Trophoblast cell (in vitro differentiated cells and primary cell): ENCODE data around the gene OPRM1.

Source experiments
- DNase-seq, 2 donors: peaks; one replicate each; pipeline ENCODE4 v3.0.0-alpha.2; 2016
- H2AFZ ChIP-seq: 2 replicates; pipeline ENCODE4 v1.6.1; 2013; ENCODE audit warnings: low read length, moderate library complexity, mild to moderate bottlenecking; ENCODE audit not compliant: insufficient read depth, poor library complexity
- H2AK5ac ChIP-seq: 2 replicates; pipeline ENCODE4 v1.6.1; 2013; ENCODE audit warnings: mild to moderate bottlenecking, low read length
- H2BK120ac ChIP-seq: 2 replicates; pipeline ENCODE4 v1.6.1; 2013; ENCODE audit warnings: low read length, mild to moderate bottlenecking, moderate library complexity; ENCODE audit not compliant: insufficient read depth, poor library complexity
- H2BK12ac ChIP-seq: 2 replicates; pipeline ENCODE4 v1.6.1; 2013; ENCODE audit warnings: mild to moderate bottlenecking, low read length, moderate library complexity
- H2BK5ac ChIP-seq: 2 replicates; pipeline ENCODE4 v1.6.1; 2013; ENCODE audit warnings: low read length, low read depth, moderate library complexity, mild to moderate bottlenecking; ENCODE audit not compliant: poor library complexity
- H3K14ac ChIP-seq: 2 replicates; pipeline ENCODE4 v1.6.1; 2013; ENCODE audit warnings: mild to moderate bottlenecking, low read length
- H3K18ac ChIP-seq: 2 replicates; pipeline ENCODE4 v1.6.1; 2013; ENCODE audit warnings: mild to moderate bottlenecking, low read length
- H3K23ac ChIP-seq: 2 replicates; pipeline ENCODE4 v1.6.1; 2013; ENCODE audit warnings: low read length
- H3K27ac ChIP-seq: 2 replicates; pipeline ENCODE4 v1.5.1; 2013; ENCODE audit warnings: low read depth, mild to moderate bottlenecking, inconsistent platforms, low read length, moderate library complexity
- H3K27me3 ChIP-seq: 2 replicates; pipeline ENCODE4 v1.6.1; 2013; ENCODE audit warnings: inconsistent platforms, mild to moderate bottlenecking, low read length, moderate library complexity; ENCODE audit not compliant: insufficient read depth
- H3K36me3 ChIP-seq, 2 experiments: 1 replicate in 1 of 2; 2 replicates in 1 of 2; pipeline ENCODE4 v1.6.1; 2013; ENCODE audit warnings: low read length in 2 of 2, mild to moderate bottlenecking in 2 of 2, moderate library complexity in 1 of 2; ENCODE audit not compliant: insufficient read depth in 2 of 2, control insufficient read depth in 1 of 2
- H3K4ac ChIP-seq: 2 replicates; pipeline ENCODE4 v1.6.1; 2013; ENCODE audit warnings: low read depth, mild to moderate bottlenecking, low read length, moderate library complexity
- H3K4me1 ChIP-seq, 2 experiments: 1 replicate in 1 of 2; 2 replicates in 1 of 2; pipeline ENCODE4 v1.6.1; 2013; ENCODE audit warnings: low read length in 2 of 2, mild to moderate bottlenecking in 2 of 2, moderate library complexity in 1 of 2; ENCODE audit not compliant: insufficient read depth in 2 of 2, control insufficient read depth in 1 of 2
- H3K4me2 ChIP-seq: 2 replicates; pipeline ENCODE4 v1.6.1; 2013; ENCODE audit warnings: inconsistent platforms, mild to moderate bottlenecking, low read length, moderate library complexity
- H3K4me3 ChIP-seq: 2 replicates; pipeline ENCODE4 v1.5.1; 2013; ENCODE audit warnings: mild to moderate bottlenecking, low read depth, low read length, inconsistent platforms
- H3K79me1 ChIP-seq: one replicate; pipeline ENCODE4 v1.6.1; 2013; ENCODE audit warnings: low read length
- H3K79me2 ChIP-seq: 2 replicates; pipeline ENCODE4 v1.6.1; 2013; ENCODE audit warnings: low read length, mild to moderate bottlenecking; ENCODE audit not compliant: control insufficient read depth, insufficient read depth, poor library complexity
- H3K9ac ChIP-seq: 2 replicates; pipeline ENCODE4 v1.6.1; 2013; ENCODE audit warnings: mild to moderate bottlenecking, low read length
- H3K9me3 ChIP-seq: 2 replicates; pipeline ENCODE4 v1.6.1; 2013; ENCODE audit warnings: low read depth, mild to moderate bottlenecking, control low read depth, inconsistent platforms, low read length; ENCODE audit not compliant: insufficient read depth
- H4K12ac ChIP-seq: 2 replicates; pipeline ENCODE4 v1.6.1; 2013; ENCODE audit warnings: low read depth, mild to moderate bottlenecking, low read length, moderate library complexity
- H4K8ac ChIP-seq: 2 replicates; pipeline ENCODE4 v1.6.1; 2013; ENCODE audit warnings: low read depth, mild to moderate bottlenecking, low read length, moderate library complexity
- H4K91ac ChIP-seq: one replicate; pipeline ENCODE4 v1.6.1; 2013; ENCODE audit warnings: low read depth, mild to moderate bottlenecking, low read length, moderate library complexity
- WGBS: extraction: QIAGEN DNeasy Blood & Tissue Kit; methylation state at CpG from one replicate; pipeline ENCODE4 v1.1.7; 2013; ENCODE audit warnings: missing lambda C conversion rate; ENCODE audit not compliant: insufficient read length, insufficient coverage; ENCODE audit errors: extremely low coverage; 5-methylcytosine and 5-hydroxymethylcytosine counted together

The OPRM1 gene

GRCh38 chr6:154228521-154228905 is 189.5 kb downstream of the OPRM1 start:
- no peak overlapping the region for H2AK5ac ChIP-seq
- H4K91ac ChIP-seq: peak overlapping the region; percentile 35
- no peak overlapping the region for H3K4me3 ChIP-seq
- H3K79me1 ChIP-seq: peaks cover 2% of the 10 kb centered on the region
- H3K27ac ChIP-seq: no peak overlapping the region
- no CpG with 5 or more reads among the region's 4 CpGs for WGBS
- no peak overlapping the region for H2BK5ac ChIP-seq
- no peak overlapping the region for H3K18ac ChIP-seq
- peaks cover 0 to 8% of the 10 kb centered on the region in 2 experiments for H3K4me1 ChIP-seq
- no peak overlapping the region for H2AFZ ChIP-seq
- H4K8ac ChIP-seq: no peak overlapping the region
- DNase-seq: peak; percentile 57 to 83
- H3K9me3 ChIP-seq: no peaks in the 10 kb centered on the region
- peak overlapping the region; percentile 70 for H3K14ac ChIP-seq
- no peaks in the 10 kb centered on the region for H3K36me3 ChIP-seq
- H3K27me3 ChIP-seq: no peaks in the 10 kb centered on the region
- no peaks in the 10 kb centered on the region for H3K79me2 ChIP-seq
- no peak overlapping the region for H3K4me2 ChIP-seq
- H4K12ac ChIP-seq: no peak overlapping the region
- H3K9ac ChIP-seq: no peak overlapping the region
- H2BK12ac ChIP-seq: peak overlapping the region; percentile 54
- no peak overlapping the region for H3K4ac ChIP-seq
- H2BK120ac ChIP-seq: peak overlapping the region; percentile 6
- H3K23ac ChIP-seq: peak overlapping the region; percentile 15

- Histone ChIP-seq H3K9me3 (no peaks in the 10 kb centered on the region), H3K4me1 (peaks cover 0 to 8% of the 10 kb centered on the region in 2 experiments), H3K36me3 (no peaks in the 10 kb centered on the region), H2AFZ (no peak overlapping the region), H4K91ac (no peak overlapping the region), H3K14ac (no peak overlapping the region), H3K4me3 (no peak overlapping the region), H2BK12ac (no peak overlapping the region), H2BK120ac (no peak overlapping the region), H3K23ac (no peak overlapping the region), H3K4ac (no peak overlapping the region), H3K79me2 (no peaks in the 10 kb centered on the region), H2BK5ac (no peak overlapping the region), H3K18ac (no peak overlapping the region), H4K12ac (no peak overlapping the region), H3K4me2 (no peak overlapping the region), H4K8ac (no peak overlapping the region), H3K27me3 (no peaks in the 10 kb centered on the region), H2AK5ac (peak overlapping the region; percentile 29), H3K79me1 (peaks cover 2% of the 10 kb centered on the region), H3K9ac (no peak overlapping the region), H3K27ac (no peak overlapping the region)
- peak in 1 of 2 donors; percentile 14 for DNase-seq
- whole genome bisulfite sequencing: no CpG with 5 or more reads among the region's 6 CpGs
Observed at GRCh38 chr6:154229786-154230185, 190.7 kb downstream of the OPRM1 start.

- peak in 1 of 2 donors; percentile 44 for DNase-seq
- Histone ChIP-seq H3K18ac (no peak overlapping the region), H2AK5ac (no peak overlapping the region), H3K79me1 (peaks cover 2% of the 10 kb centered on the region), H2AFZ (no peak overlapping the region), H2BK120ac (no peak overlapping the region), H3K36me3 (no peaks in the 10 kb centered on the region), H3K27me3 (no peaks in the 10 kb centered on the region), H3K4me1 (peaks cover 0 to 8% of the 10 kb centered on the region in 2 experiments), H4K91ac (no peak overlapping the region), H3K79me2 (no peaks in the 10 kb centered on the region), H2BK5ac (no peak overlapping the region), H2BK12ac (no peak overlapping the region), H3K4me3 (no peak overlapping the region), H3K9me3 (no peaks in the 10 kb centered on the region), H4K8ac (no peak overlapping the region), H3K4ac (no peak overlapping the region), H3K4me2 (no peak overlapping the region), H4K12ac (no peak overlapping the region), H3K23ac (no peak overlapping the region), H3K27ac (no peak overlapping the region), H3K9ac (no peak overlapping the region), H3K14ac (no peak overlapping the region)
- no CpG with 5 or more reads among the region's 3 CpGs for WGBS
Observed at GRCh38 chr6:154230393-154230792, 191.4 kb downstream of the OPRM1 start.

- Histone ChIP-seq H3K4me1 (peaks cover 0 to 8% of the 10 kb centered on the region in 2 experiments), H3K4me2 (no peak overlapping the region)
- no CpG with 5 or more reads among the region's 5 CpGs for WGBS
Observed at GRCh38 chr6:154230910-154231595, 192.0 kb downstream of the OPRM1 start.

More at GRCh38 chr6:154230910-154231595, 192.0 kb downstream of the OPRM1 start:
- Histone ChIP-seq H3K4me3 (no peak overlapping the region), H2BK120ac (no peak overlapping the region), H3K27me3 (no peaks in the 10 kb centered on the region), H3K23ac (no peak overlapping the region), H2BK5ac (no peak overlapping the region), H3K18ac (no peak overlapping the region), H4K8ac (no peak overlapping the region), H3K27ac (peak overlapping the region; percentile 64), H3K9me3 (no peaks in the 10 kb centered on the region), H3K36me3 (no peaks in the 10 kb centered on the region), H2AFZ (no peak overlapping the region), H4K91ac (peak overlapping the region; percentile 37), H2AK5ac (no peak overlapping the region), H3K14ac (no peak overlapping the region), H4K12ac (no peak overlapping the region), H3K9ac (no peak overlapping the region), H2BK12ac (no peak overlapping the region), H3K4ac (no peak overlapping the region), H3K79me2 (no peaks in the 10 kb centered on the region), H3K79me1 (peaks cover 2% of the 10 kb centered on the region)
- DNase-seq: peak; percentile 80 to 97
